ENCODE results near the gene OPN3.
A peak's percentile ranks its signal among the peaks of the same experiment; 100 is the strongest.
"Not testable (repeated sequence)": the region's sequence is repeated elsewhere in the genome, so short reads cannot be mapped to it uniquely, and the experiment has no call there.

OPN3 gene

DNA sequence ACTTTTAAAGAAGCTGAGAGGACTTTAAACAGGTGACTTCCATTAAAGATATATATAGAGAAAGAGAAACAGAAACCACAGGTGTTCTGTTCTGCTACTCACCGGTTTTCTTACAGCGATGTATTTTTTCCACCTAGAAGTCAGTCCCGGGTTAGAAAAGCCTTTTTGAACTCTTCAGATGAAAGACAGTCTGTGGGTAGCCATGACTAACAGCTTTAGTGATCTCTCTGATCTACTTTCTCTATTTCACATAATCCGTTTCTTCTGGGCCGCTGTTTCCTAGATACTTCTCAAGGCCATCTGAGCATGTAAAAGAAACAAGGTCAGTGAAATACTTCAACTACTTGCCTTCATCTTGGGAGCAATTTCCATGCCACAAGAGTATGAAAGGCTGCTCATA, 37.0 kb upstream of the OPN3 start:
- Histone ChIP-seq H3K36me3 (ENCODE audit: insufficient read depth, low read length) (no peaks in the 10 kb centered on the region), H3K9me3 (ENCODE audit: low read depth, low read length) (no peaks in the 10 kb centered on the region), H3K4me3 (no peak overlapping the region), H3K9ac (ENCODE audit: insufficient read length) (no peak overlapping the region), H3K27ac (no peak overlapping the region)
- DNase-seq (ENCODE audit: low read depth, low spot score) = no peak
- TF ChIP-seq POLR2AphosphoS5 (IDR thresholded peaks at IDR 0.05; ENCODE audit: borderline replicate concordance, low read depth, low read length) = no peak
- no peak for TF ChIP-seq FOXP2 (optimal IDR thresholded peaks at IDR 0.05; ENCODE audit: control extremely low read depth, extremely low read length, insufficient read depth)
- no peak for TF ChIP-seq EZH2 (IDR thresholded peaks at IDR 0.05)

DNA sequence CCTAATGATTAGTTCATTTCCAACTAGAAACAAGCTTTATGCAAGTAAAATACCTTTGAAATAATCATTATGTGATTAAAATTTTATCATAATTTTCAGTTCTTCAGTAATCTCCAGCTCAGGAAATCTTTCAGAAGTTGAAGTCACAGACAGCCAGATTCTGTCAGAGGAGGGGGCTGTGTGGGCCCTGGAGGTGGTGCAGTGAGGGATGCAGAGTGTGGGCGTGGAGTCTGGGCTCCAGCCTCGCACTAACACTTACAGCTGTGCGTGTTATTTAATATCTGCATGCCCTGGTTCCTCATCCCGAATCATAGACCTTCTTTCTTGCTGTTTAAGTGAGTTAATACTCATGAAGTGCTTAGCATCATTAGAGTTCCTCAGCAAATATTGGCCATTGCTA, 35.8 kb upstream of the OPN3 start:
- H3K36me3 ChIP-seq (ENCODE audit: insufficient read depth, low read length) = no peaks in the 10 kb centered on the region
- no peaks in the 10 kb centered on the region for H3K9me3 ChIP-seq (ENCODE audit: low read depth, low read length)
- H3K27ac ChIP-seq = no peak overlapping the region
- no peak overlapping the region for H3K4me3 ChIP-seq
- no peak for TF ChIP-seq EZH2 (IDR thresholded peaks at IDR 0.05)
- H3K9ac ChIP-seq (ENCODE audit: insufficient read length) = no peak overlapping the region
- DNase-seq (ENCODE audit: low read depth, low spot score) = no peak

DNA sequence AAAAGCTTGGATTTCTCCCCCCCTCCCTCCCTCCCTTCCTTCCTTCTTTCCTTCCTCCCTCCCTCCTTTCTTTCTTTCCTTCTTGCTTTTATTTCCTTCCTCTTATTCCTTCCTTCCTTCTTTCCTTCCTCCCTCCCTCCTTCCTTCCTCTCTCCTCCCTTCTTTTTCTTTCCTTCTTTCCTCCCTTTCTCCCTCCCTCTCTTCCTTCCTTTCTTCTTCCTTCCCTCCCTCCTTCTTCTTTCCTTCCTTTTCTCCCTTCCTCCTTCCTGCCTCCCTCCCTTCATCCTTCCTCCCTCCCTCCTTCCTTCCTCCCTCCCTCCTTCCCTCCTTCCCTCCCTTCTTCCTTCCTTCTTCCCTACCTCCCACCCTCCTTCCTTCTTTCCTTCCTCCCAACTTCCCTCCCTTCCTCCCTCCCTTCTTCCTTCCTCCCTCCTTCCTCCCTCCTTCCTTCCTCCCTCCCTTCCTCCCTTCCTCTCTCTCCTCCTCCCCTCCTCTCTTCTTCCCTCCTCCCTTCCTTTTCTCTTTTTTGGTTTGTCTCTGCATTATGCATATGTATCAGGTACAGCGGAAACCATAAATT, 34.7 kb upstream of the OPN3 start:
- no peaks in the 10 kb centered on the region for H3K36me3 ChIP-seq (ENCODE audit: insufficient read depth, low read length)
- TF ChIP-seq POLR2AphosphoS5 (IDR thresholded peaks at IDR 0.05; ENCODE audit: borderline replicate concordance, low read depth, low read length) (no peak), FOXP2 (optimal IDR thresholded peaks at IDR 0.05; ENCODE audit: control extremely low read depth, extremely low read length, insufficient read depth) (no peak), EZH2 (IDR thresholded peaks at IDR 0.05) (no peak)
- H3K27ac ChIP-seq = no peak overlapping the region
- no peaks in the 10 kb centered on the region for H3K9me3 ChIP-seq (ENCODE audit: low read depth, low read length)
- DNase-seq (ENCODE audit: low read depth, low spot score) = no peak
- no peak overlapping the region for H3K4me3 ChIP-seq
- no peak overlapping the region for H3K9ac ChIP-seq (ENCODE audit: insufficient read length)

DNA sequence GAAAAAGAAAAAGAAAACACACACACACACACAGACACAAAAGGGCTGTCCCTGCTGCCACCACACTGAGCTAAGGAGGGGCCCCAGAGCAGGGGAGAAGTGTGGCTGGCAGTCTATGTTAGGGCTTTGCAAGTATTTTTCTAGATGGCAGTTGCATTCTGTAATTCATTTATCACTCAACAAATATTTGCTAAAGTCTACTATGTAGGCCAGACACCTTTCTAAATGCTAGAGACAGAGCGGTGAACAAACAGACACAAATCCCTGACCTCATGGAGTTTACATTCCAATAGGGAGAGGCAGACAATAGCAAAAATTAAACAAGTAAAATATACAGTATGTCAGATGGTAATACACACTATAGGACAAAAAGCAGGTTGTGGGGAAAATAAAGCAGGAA, 32.1 kb upstream of the OPN3 start:
- H3K9ac ChIP-seq (ENCODE audit: insufficient read length) = no peak overlapping the region
- TF ChIP-seq EZH2 (IDR thresholded peaks at IDR 0.05) (no peak), POLR2AphosphoS5 (IDR thresholded peaks at IDR 0.05; ENCODE audit: borderline replicate concordance, low read depth, low read length) (no peak), FOXP2 (optimal IDR thresholded peaks at IDR 0.05; ENCODE audit: control extremely low read depth, extremely low read length, insufficient read depth) (no peak)

DNA sequence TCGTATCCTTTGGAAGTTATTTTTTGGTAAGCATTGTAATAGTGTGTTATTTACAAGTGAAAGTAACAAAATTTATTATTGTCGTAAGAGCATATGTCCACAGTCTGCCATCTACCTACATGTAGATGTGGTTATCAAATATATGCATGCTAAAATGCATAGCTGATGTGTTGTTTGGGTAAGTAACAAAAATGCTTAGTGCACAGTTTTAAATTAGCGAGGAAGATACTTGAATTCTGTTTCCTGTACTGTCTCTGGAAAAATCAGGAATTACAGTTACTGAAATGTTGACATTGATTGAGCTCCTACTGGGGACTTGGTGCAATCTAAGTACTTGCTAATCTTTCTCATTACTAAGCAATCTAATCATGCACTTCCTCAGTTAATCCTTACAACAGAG, 26.2 kb upstream of the OPN3 start:
- Histone ChIP-seq H3K4me3 (peak overlapping the region; percentile 66), H3K9me3 (ENCODE audit: low read depth, low read length) (no peaks in the 10 kb centered on the region), H3K36me3 (ENCODE audit: insufficient read depth, low read length) (no peaks in the 10 kb centered on the region), H3K27ac (peak overlapping the region; percentile 86), H3K9ac (ENCODE audit: insufficient read length) (no peak overlapping the region)
- DNase-seq (ENCODE audit: low read depth, low spot score) = peak; percentile 53
- TF ChIP-seq FOXP2 (optimal IDR thresholded peaks at IDR 0.05; ENCODE audit: control extremely low read depth, extremely low read length, insufficient read depth) (no peak), EZH2 (IDR thresholded peaks at IDR 0.05) (no peak), POLR2AphosphoS5 (IDR thresholded peaks at IDR 0.05; ENCODE audit: borderline replicate concordance, low read depth, low read length) (no peak; the same call in 1 of the 2 replicates)

More for the DNA sequence above, 32.1 kb upstream of the OPN3 start:
- DNase-seq (ENCODE audit: low read depth, low spot score) = no peak
- Histone ChIP-seq H3K9me3 (ENCODE audit: low read depth, low read length) (no peaks in the 10 kb centered on the region), H3K4me3 (no peak overlapping the region), H3K27ac (no peak overlapping the region), H3K36me3 (ENCODE audit: insufficient read depth, low read length) (no peaks in the 10 kb centered on the region)

DNA sequence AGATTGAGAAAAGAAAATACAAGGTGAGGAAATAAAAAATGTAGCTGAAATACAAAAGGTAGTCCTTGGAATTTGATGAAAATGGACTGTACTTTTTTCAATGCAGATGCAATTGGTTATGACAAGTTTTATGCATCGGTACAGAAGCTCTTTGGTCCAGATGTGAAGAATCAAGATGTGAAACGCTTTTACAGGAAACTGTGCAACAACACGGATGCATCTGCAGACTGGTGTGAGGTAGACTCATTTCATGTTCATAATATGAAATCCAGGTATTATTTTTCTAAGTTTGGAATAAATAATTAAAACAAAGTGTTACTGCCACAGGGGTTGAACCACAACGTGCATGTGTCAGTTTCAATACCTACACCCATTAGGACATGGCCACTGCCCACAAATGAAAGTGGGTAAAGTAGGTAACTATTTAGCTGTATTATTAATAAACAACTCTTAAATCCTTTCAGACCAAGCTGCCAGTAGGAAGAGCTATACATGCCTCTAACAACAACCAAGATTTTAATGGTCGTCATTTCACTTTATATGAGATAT, 20.3 kb upstream of the OPN3 start:
- Histone ChIP-seq H3K27ac (no peak overlapping the region), H3K9me3 (ENCODE audit: low read depth, low read length) (no peaks in the 10 kb centered on the region), H3K9ac (ENCODE audit: insufficient read length) (no peak overlapping the region), H3K36me3 (ENCODE audit: insufficient read depth, low read length) (no peaks in the 10 kb centered on the region), H3K4me3 (no peak overlapping the region)
- no peak for DNase-seq (ENCODE audit: low read depth, low spot score)
- no peak for TF ChIP-seq EZH2 (IDR thresholded peaks at IDR 0.05)
- no peak for TF ChIP-seq FOXP2 (optimal IDR thresholded peaks at IDR 0.05; ENCODE audit: control extremely low read depth, extremely low read length, insufficient read depth)
- TF ChIP-seq POLR2AphosphoS5 (IDR thresholded peaks at IDR 0.05; ENCODE audit: borderline replicate concordance, low read depth, low read length) = no peak

DNA sequence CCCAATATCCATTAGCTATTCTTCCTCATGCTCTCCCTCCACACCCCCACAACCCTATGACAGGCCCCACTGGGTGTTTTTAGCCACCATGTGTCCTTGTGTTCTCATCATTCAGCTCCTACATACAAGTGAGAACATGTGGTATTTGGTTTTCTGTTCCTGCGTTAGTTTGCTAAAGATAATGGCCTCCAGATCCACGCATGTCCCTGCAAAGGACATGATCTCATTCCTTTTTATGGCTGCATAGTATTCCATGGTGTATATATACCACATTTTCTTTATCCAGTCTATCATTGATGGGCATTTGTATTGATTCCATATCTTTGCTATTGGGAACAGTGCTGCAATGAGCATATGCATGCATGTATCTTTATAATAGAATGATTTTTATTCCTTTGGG, 18.8 kb upstream of the OPN3 start:
- not testable (repeated sequence) for H3K4me3 ChIP-seq; H3K36me3 ChIP-seq (ENCODE audit: insufficient read depth, low read length); H3K27ac ChIP-seq; DNase-seq (ENCODE audit: low read depth, low spot score); H3K9me3 ChIP-seq (ENCODE audit: low read depth, low read length); H3K9ac ChIP-seq (ENCODE audit: insufficient read length)

DNA sequence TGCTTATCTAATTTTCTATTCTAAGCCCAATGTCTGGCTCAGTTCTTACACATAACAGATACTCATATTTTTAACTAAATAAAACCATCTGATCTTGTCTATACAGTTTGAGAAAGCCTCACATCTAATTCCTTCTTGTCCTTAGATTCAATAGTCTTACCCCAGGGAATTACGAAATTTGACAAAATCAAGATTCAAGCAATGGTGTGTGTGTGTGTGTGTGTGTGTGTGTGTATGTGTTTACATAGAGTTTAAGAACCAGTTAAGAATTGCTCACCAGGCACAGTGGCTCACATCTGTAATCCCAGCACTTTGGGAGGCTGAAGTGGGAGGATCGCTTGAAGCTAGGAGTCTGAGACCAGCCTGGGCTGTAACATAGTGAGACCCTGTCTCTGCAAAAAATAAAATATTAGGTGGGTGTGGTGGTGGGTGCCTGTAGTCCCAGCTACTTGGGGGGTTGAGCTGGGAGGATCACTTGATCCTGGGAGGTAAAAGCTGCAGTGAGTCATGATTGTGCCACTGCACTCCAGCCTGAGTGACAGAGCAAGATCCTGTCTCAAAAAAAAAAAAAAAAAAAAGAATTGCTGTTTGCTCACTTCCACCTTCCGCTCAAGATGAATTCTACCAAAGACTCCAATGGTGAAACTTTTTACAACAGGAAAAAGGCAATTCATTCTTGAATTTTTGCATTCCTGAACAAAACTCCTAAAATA, 18.1 kb upstream of the OPN3 start:
- no peak overlapping the region for H3K4me3 ChIP-seq
- TF ChIP-seq FOXP2 (optimal IDR thresholded peaks at IDR 0.05; ENCODE audit: control extremely low read depth, extremely low read length, insufficient read depth) = no peak
- no peak for TF ChIP-seq EZH2 (IDR thresholded peaks at IDR 0.05)
- TF ChIP-seq POLR2AphosphoS5 (IDR thresholded peaks at IDR 0.05; ENCODE audit: borderline replicate concordance, low read depth, low read length) = no peak
- no peaks in the 10 kb centered on the region for H3K9me3 ChIP-seq (ENCODE audit: low read depth, low read length)
- H3K36me3 ChIP-seq (ENCODE audit: insufficient read depth, low read length) = no peaks in the 10 kb centered on the region
- no peak for DNase-seq (ENCODE audit: low read depth, low spot score)
- H3K9ac ChIP-seq (ENCODE audit: insufficient read length) = no peak overlapping the region
- H3K27ac ChIP-seq = no peak overlapping the region

DNA sequence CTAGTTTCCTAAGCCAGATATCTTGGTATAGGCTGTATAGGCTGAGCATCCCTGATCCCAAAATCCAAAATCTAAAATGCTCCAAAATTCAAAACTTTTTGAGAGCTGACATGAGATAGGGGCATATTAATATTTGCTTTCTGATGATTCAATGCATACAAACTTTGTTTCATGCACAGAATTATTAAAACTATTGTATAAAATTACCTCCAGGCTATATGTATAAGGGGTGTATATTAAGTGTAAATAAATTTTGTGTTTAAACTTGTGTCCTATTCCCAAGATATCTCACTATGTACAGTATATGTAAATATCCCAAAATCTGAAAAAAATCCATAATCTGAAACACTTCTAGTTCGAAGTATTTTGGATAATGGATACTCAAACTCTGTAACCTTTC, 14.5 kb upstream of the OPN3 start:
- TF ChIP-seq EZH2 (IDR thresholded peaks at IDR 0.05) (no peak), FOXP2 (optimal IDR thresholded peaks at IDR 0.05; ENCODE audit: control extremely low read depth, extremely low read length, insufficient read depth) (no peak), POLR2AphosphoS5 (IDR thresholded peaks at IDR 0.05; ENCODE audit: borderline replicate concordance, low read depth, low read length) (no peak)
- Histone ChIP-seq H3K36me3 (ENCODE audit: insufficient read depth, low read length) (no peaks in the 10 kb centered on the region), H3K27ac (no peak overlapping the region)

More for the DNA sequence above, 14.5 kb upstream of the OPN3 start:
- Histone ChIP-seq H3K9me3 (ENCODE audit: low read depth, low read length) (no peaks in the 10 kb centered on the region), H3K9ac (ENCODE audit: insufficient read length) (no peak overlapping the region), H3K4me3 (no peak overlapping the region)
- DNase-seq (ENCODE audit: low read depth, low spot score) = no peak
